H1 (cell line): Measurements from ENCODE around the gene DEK. TPM values are rescaled to one million over a fixed set of nuclear protein-coding genes. Genes with fewer than 3 reads are reported as not detected.

Experiments used
- EZH2 ChIP-seq: fragments of 200-600 bp; sonication (generic); IDR thresholded peaks from 2 replicates; pipeline ENCODE4 v1.7.1; 2012; ENCODE audit warnings: low read depth, mild to moderate bottlenecking, moderate library complexity, low read length, inconsistent platforms; ENCODE audit not compliant: severe bottlenecking
- GTF2F1 ChIP-seq: IDR thresholded peaks from 2 replicates; pipeline ENCODE4 v1.6.1; 2012; ENCODE audit warnings: low read depth, low read length, improper control_type of control experiment, borderline replicate concordance
- HDAC6 ChIP-seq: IDR thresholded peaks from one replicate; pipeline ENCODE4 v1.7.1; 2012; ENCODE audit warnings: low read depth, mild to moderate bottlenecking, inconsistent platforms, low read length, moderate library complexity
- NANOG ChIP-seq: IDR thresholded peaks from 2 replicates; pipeline ENCODE4 v1.6.1; 2011; ENCODE audit warnings: low read length, low read depth, mild to moderate bottlenecking, inconsistent platforms; ENCODE audit not compliant: insufficient read depth, poor library complexity, severe bottlenecking
- SIN3A ChIP-seq, 2 experiments: IDR thresholded peaks in 1 of 2; conservative IDR thresholded peaks in 1 of 2; 2 replicates each; pipeline ENCODE4 v1.6.1; 2011 to 2012; ENCODE audit warnings: low read length in 2 of 2, improper control_type of control experiment in 1 of 2, low read depth in 1 of 2, mild to moderate bottlenecking in 1 of 2
- TCF12 ChIP-seq: IDR thresholded peaks from 2 replicates; pipeline ENCODE4 v1.6.1; 2011; ENCODE audit warnings: low read depth, mild to moderate bottlenecking, low read length
- polyA plus RNA-seq, 7 experiments: library from polyadenylated mRNA; depleted of rRNA in 3 of 7; stranded (reverse) in 5 of 7; unstranded in 2 of 7; fragments of >200 nt in 5 of 7; fragments of 200-250 nt in 2 of 7; gene quantifications; 1 replicate in 5 of 7; 2 replicates in 1 of 7; 4 replicates in 1 of 7; pipeline versions ENCODE4 v1.2.1 to v1.2.3, GENCODE V29; 2011 to 2013; ENCODE audit warnings: missing spikeins in 2 of 7, mixed read lengths in 2 of 7
- total RNA-seq: library from RNA; stranded (reverse); fragmentation: NEBNext Ultra II Directional; extraction: Animal tissue kit (Norgen Biotek cat#: 25700); gene quantifications from 2 replicates; pipeline ENCODE4 v1.2.1, GENCODE V29; 2021

Gene DEK
- total and polyA plus RNA-seq, 2 of the 8 experiments (the other 6 are each of a cell fraction or from before 2014, with no cell fraction given) = 40.0 to 228 TPM

DNA sequence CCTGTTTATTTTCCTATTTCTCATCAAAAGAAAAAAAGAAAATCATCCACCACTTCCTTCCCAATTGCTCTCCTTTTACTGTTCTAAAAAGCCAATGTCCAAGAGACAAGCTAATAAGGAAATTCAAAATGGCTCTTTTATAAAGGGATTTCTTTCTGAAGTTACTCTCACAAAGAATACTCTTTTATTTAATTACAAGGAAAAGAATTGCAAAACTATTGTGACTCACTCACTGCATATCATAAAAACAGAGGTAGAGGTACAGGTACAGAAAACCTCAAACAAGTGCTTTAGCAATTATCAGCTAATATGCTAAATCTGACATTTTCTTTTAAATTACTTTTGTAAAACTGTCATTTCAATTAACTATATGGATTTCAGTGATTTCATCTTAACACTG, 18.1 kb downstream of the DEK start (continued):
- TF ChIP-seq TCF12 (no peak), GTF2F1 (no peak), EZH2 (no peak), NANOG (no peak), HDAC6 (no peak), SIN3A (conservative IDR thresholded peaks at IDR 0.05 in 1 of 2, IDR thresholded peaks at IDR 0.05 in 1 of 2; ENCODE audit: low read depth in 1 of 2, low read length in 2 of 2) (no peak)
- TF ChIP-seq, all 59 proteins: peak for 0
